CD8-positive, alpha-beta memory T cell (primary cell): ENCODE results near the gene UNC5B. TPM values are rescaled to one million over a fixed set of nuclear protein-coding genes. Genes with fewer than 3 reads are reported as not detected.

ENCODE experiments used
- CTCF ChIA-PET: fragments of 350-600 bp; sonication (Branson Sonifier 250); formaldehyde crosslinking; loops from one replicate; lab custom pipeline; 2021; ENCODE audit warnings: antibody characterized with exemption; lab: Charles Lee
- POLR2A ChIA-PET: fragments of 350-600 bp; sonication (Branson Sonifier 250); formaldehyde crosslinking; loops from one replicate; lab custom pipeline; 2021; ENCODE audit warnings: antibody characterized with exemption; lab: Charles Lee
- DNase-seq, 5 donors: peaks; one replicate each; pipeline versions ENCODE4 v3.0.0 to v3.0.0-alpha.2; 2020 to 2022; ENCODE audit warnings: mixed read lengths in 1 of 5
- H3K27ac ChIP-seq: one replicate; pipeline ENCODE4 v1.7.0; 2013; ENCODE audit warnings: low read depth, mild to moderate bottlenecking, low read length, moderate library complexity
- H3K27me3 ChIP-seq: 2 replicates; pipeline ENCODE4 v1.7.0; 2013; ENCODE audit warnings: low read length, mild to moderate bottlenecking; ENCODE audit not compliant: insufficient read depth, poor library complexity, severe bottlenecking
- H3K36me3 ChIP-seq: 2 replicates; pipeline ENCODE4 v1.7.0; 2013; ENCODE audit warnings: mild to moderate bottlenecking, low read length, moderate library complexity; ENCODE audit not compliant: insufficient read depth
- H3K4me1 ChIP-seq: 2 replicates; pipeline ENCODE4 v1.7.0; 2013; ENCODE audit warnings: mild to moderate bottlenecking, low read length, moderate library complexity; ENCODE audit not compliant: insufficient read depth
- H3K4me3 ChIP-seq: 2 replicates; pipeline ENCODE4 v1.7.0; 2013; ENCODE audit warnings: mild to moderate bottlenecking, low read length
- H3K9me3 ChIP-seq: 2 replicates; pipeline ENCODE4 v1.7.0; 2013; ENCODE audit warnings: mild to moderate bottlenecking, low read length
- H3K27ac Mint-ChIP-seq, 8 donors: one replicate each; pipeline ENCODE4 v1.8.0; 2020 to 2021; ENCODE audit warnings: mixed read lengths in 8 of 8, mild to moderate bottlenecking in 6 of 8, inconsistent platforms in 3 of 8, moderate library complexity in 3 of 8
- H3K27me3 Mint-ChIP-seq, 2 donors: one replicate each; pipeline ENCODE4 v1.8.0; 2020 to 2021; ENCODE audit warnings: mixed read lengths in 2 of 2, mild to moderate bottlenecking in 1 of 2, moderate library complexity in 1 of 2
- H3K36me3 Mint-ChIP-seq, 3 donors: one replicate each; pipeline ENCODE4 v1.8.0; 2020 to 2021; ENCODE audit warnings: mixed read lengths in 3 of 3, inconsistent platforms in 1 of 3, mild to moderate bottlenecking in 1 of 3
- H3K4me1 Mint-ChIP-seq, 3 donors: one replicate each; pipeline ENCODE4 v1.8.0; 2020 to 2021; ENCODE audit warnings: mixed read lengths in 3 of 3, inconsistent platforms in 1 of 3, mild to moderate bottlenecking in 1 of 3
- H3K4me3 Mint-ChIP-seq, 7 donors: one replicate each; pipeline ENCODE4 v1.8.0; 2020 to 2021; ENCODE audit warnings: mixed read lengths in 7 of 7, mild to moderate bottlenecking in 6 of 7, moderate library complexity in 4 of 7, inconsistent platforms in 2 of 7
- H3K9me3 Mint-ChIP-seq, 5 donors: one replicate each; pipeline ENCODE4 v1.8.0; 2020 to 2022; ENCODE audit warnings: mixed read lengths in 5 of 5, mild to moderate bottlenecking in 3 of 5, moderate library complexity in 2 of 5, inconsistent platforms in 1 of 5
- polyA plus RNA-seq: library from polyadenylated mRNA; unstranded; fragments of 300-500 nt; fragmentation: Illumina TruSeq; gene quantifications from one replicate; pipeline ENCODE4 v1.2.3, GENCODE V29; 2021
- total RNA-seq, 2 experiments: library from RNA; stranded (reverse); gene quantifications; one replicate each; pipeline ENCODE4 v1.2.3, GENCODE V29; 2021

Gene UNC5B
- total and polyA plus RNA-seq, 3 experiments from 2014 or later: 0.06 to 0.13 (median 0.11) TPM

DNA sequence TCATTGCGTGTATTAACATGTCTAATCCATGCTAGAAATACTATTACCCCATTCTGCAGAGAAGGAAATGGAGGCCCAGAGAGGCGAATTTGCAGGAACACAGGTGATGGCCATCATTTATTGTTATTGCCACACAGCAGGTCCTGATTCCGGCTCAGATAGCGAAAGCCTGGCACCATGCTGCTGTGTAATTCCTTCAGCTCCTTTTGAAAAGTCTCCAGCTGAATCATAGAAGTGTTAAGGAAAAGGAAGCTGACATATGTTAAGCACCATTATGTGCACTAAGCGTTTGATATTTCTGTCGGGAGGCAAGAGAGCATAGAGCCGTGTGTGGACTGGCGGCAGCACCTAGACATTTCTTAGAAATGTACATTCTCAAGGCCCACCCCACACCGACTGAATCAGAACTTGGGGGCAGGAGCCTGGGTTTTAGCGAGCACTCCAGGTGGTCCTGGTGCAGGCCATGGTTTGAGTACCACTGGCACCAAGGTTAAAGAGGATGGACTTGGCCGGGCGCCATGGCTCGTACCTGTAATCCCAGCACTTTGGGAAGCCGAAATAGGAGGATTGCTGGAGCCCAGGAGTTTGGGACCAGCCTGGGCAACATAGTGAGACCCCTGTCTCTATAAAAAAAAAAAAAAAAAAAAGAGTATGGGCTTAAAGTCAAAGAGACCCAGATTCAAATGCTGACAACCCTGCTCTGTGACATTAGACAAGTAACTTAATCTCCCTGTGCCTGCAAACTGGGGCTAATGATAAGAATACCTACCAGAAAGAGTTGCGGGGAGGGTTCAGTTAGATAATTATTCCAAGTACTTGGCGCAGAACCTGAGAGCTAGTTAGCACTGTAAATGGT lies 52.2 kb downstream of the UNC5B start:
- Mint-ChIP-seq H3K27me3 (no peaks in the 10 kb centered on the region), H3K4me3 (no peak overlapping the region), H3K27ac (no peak overlapping the region), H3K9me3 (no peaks in the 10 kb centered on the region), H3K36me3 (no peaks in the 10 kb centered on the region), H3K4me1 (no peaks in the 10 kb centered on the region)
- H3K4me3 ChIP-seq: no peak overlapping the region
- no peak for DNase-seq
- ChIA-PET CTCF (interaction anchor here (1.1 kb wide), 1 partner anchor 20 kb away, joined by 4 read pairs; no protein-coding TSS in a partner anchor), POLR2A (no interaction called here)
- no peak overlapping the region for H3K27ac ChIP-seq
- no peaks in the 10 kb centered on the region for H3K27me3 ChIP-seq
- no peaks in the 10 kb centered on the region for H3K4me1 ChIP-seq
- no peaks in the 10 kb centered on the region for H3K9me3 ChIP-seq
- H3K36me3 ChIP-seq: no peaks in the 10 kb centered on the region

DNA sequence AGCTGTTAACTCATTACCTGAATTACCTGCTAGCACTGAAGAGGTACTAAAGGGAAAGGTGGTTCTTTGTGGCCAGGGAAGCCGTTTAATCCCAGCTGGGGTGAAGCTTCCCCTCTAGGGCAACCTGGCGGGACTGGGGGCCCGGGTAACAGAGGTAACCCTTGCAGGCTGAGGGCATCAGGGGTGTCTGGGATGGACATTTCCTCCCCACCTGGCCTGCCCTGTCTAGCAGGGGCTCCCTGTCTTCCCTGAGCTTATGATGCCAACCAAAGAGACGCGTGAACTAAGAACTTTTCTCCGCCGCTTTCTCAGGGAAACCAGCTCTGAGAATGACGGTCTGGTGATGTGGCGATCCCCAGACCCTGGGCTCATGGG lies 52.8 kb downstream of the UNC5B start:
- Mint-ChIP-seq H3K27me3 (no peaks in the 10 kb centered on the region), H3K9me3 (no peaks in the 10 kb centered on the region), H3K4me3 (peak overlapping the region in 1 of 7 donors; percentile 13), H3K27ac (no peak overlapping the region), H3K36me3 (no peaks in the 10 kb centered on the region), H3K4me1 (no peaks in the 10 kb centered on the region)
- H3K9me3 ChIP-seq: no peaks in the 10 kb centered on the region
- H3K36me3 ChIP-seq: no peaks in the 10 kb centered on the region
- H3K27me3 ChIP-seq: no peaks in the 10 kb centered on the region
- H3K4me3 ChIP-seq: no peak overlapping the region
- H3K4me1 ChIP-seq: no peaks in the 10 kb centered on the region
- H3K27ac ChIP-seq: no peak overlapping the region
- ChIA-PET CTCF (interaction anchor here (1.1 kb wide), 1 partner anchor 20 kb away, joined by 4 read pairs; no protein-coding TSS in a partner anchor), POLR2A (no interaction called here)
- DNase-seq: no peak

DNA sequence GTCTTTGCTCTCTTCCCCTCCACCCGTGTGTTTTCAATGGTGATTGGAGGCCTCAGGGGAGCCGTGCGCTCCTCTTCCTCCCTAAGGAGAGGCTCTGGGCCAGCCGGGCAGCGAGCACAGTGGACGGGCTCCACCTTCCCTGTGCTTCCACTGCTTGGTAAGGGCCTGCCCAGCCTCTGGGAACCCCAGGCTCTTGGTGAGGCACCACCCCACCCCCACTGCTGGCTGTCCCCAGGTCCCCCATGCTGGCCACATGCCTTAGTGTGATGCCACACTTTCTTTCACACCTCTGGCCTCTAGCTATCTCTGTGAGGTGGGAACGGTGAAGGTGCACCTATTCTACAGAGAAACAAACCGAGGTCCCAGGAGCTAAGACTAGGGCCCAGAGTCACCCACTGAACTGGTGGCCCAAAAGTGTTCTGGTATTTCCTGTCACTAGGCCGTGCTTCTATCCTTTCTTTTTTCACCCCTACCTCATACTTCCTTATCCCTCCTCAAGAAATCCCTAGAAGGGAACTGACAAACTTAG lies 53.3 kb downstream of the UNC5B start:
- Mint-ChIP-seq H3K36me3 (no peaks in the 10 kb centered on the region), H3K9me3 (no peaks in the 10 kb centered on the region), H3K27ac (peak overlapping the region in 1 of 8 donors; percentile 72), H3K4me1 (no peaks in the 10 kb centered on the region), H3K4me3 (no peak overlapping the region), H3K27me3 (no peaks in the 10 kb centered on the region)
- ChIA-PET CTCF (interaction anchor here (1.1 kb wide), 1 partner anchor 19 kb away, joined by 4 read pairs; no protein-coding TSS in a partner anchor), POLR2A (no interaction called here)
- no peaks in the 10 kb centered on the region for H3K4me1 ChIP-seq
- H3K9me3 ChIP-seq: no peaks in the 10 kb centered on the region
- no peaks in the 10 kb centered on the region for H3K27me3 ChIP-seq
- H3K27ac ChIP-seq: no peak overlapping the region
- H3K4me3 ChIP-seq: no peak overlapping the region
- no peaks in the 10 kb centered on the region for H3K36me3 ChIP-seq
- DNase-seq: no peak

DNA sequence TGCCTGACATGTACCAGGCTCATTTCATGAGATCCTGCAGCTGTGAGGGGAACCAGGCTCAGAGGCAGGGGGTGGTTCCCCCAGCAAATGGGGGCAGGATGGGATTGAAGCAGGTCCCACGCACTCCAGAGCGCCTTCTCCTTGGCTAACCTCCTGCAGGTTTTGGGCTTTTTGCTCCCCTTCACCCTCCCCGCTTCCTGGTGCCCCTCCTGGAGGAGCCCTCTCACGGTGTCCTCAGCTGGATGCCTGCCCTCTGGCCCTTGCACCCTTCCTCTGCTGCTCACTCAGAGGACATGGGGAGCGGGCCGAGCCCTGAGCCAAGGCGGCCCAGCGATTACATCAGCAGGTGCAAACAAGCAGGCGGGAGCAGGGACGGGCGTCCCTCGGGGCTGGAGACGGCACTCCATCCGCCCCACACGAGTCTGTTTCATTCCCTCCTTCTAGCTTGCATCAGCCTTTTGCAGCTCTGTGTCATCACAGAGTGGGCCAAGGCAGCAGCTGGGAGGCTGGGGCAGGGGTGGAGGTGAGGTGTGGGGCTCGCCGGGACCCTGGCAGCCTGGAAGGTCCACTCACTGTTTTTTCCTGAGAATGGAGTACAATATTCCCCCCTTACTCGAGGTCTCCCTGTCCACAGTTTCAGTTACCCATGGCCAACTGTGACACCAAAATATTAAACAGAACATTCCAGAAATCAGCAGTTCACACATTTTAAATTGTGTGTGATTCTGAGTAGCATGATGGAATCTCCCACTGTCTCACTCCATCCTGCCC lies 54.0 kb downstream of the UNC5B start:
- no peaks in the 10 kb centered on the region for H3K27me3 ChIP-seq
- no peak for DNase-seq
- no peaks in the 10 kb centered on the region for H3K36me3 ChIP-seq
- Mint-ChIP-seq H3K36me3 (no peaks in the 10 kb centered on the region), H3K4me1 (no peaks in the 10 kb centered on the region), H3K27me3 (no peaks in the 10 kb centered on the region), H3K27ac (no peak overlapping the region), H3K4me3 (no peak overlapping the region), H3K9me3 (no peaks in the 10 kb centered on the region)
- H3K4me1 ChIP-seq: no peaks in the 10 kb centered on the region
- no peaks in the 10 kb centered on the region for H3K9me3 ChIP-seq
- no peak overlapping the region for H3K4me3 ChIP-seq
- ChIA-PET POLR2A (no interaction called here), CTCF (no interaction called here)
- H3K27ac ChIP-seq: no peak overlapping the region

DNA sequence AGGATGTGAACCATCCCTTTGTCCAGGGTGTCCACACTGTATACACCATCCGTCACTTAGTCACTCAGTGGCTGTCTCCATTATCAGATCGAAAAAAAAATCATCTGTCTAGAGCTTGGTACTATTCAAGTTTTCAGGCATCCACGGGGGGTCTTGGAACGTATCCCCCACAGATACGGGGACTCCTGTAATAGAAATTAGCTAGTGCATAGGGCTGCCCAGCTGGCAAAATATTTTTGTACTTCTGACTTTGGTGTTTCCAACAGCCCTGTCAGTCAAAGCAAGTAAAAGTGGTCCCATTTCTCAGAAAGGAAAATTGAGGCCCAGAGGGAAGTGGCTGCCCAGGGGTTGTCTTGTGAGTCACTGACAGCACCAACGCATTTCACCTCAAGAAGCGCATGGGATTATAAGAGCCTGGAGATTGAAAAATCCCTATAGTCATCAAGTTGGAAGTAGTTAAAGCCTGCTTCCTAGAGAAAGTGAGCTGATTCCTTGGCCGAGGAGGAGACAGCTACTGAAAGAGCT lies 54.6 kb downstream of the UNC5B start:
- no peak for DNase-seq
- no peak overlapping the region for H3K27ac Mint-ChIP-seq
- Histone ChIP-seq H3K9me3 (no peaks in the 10 kb centered on the region), H3K27me3 (no peaks in the 10 kb centered on the region), H3K27ac (no peak overlapping the region), H3K4me3 (no peak overlapping the region), H3K36me3 (no peaks in the 10 kb centered on the region), H3K4me1 (no peaks in the 10 kb centered on the region)
- H3K27me3 Mint-ChIP-seq: no peaks in the 10 kb centered on the region
- POLR2A ChIA-PET: no interaction called here
- H3K4me3 Mint-ChIP-seq: no peak overlapping the region
- no peaks in the 10 kb centered on the region for H3K4me1 Mint-ChIP-seq
- no peaks in the 10 kb centered on the region for H3K9me3 Mint-ChIP-seq
- CTCF ChIA-PET: no interaction called here
- H3K36me3 Mint-ChIP-seq: no peaks in the 10 kb centered on the region

DNA sequence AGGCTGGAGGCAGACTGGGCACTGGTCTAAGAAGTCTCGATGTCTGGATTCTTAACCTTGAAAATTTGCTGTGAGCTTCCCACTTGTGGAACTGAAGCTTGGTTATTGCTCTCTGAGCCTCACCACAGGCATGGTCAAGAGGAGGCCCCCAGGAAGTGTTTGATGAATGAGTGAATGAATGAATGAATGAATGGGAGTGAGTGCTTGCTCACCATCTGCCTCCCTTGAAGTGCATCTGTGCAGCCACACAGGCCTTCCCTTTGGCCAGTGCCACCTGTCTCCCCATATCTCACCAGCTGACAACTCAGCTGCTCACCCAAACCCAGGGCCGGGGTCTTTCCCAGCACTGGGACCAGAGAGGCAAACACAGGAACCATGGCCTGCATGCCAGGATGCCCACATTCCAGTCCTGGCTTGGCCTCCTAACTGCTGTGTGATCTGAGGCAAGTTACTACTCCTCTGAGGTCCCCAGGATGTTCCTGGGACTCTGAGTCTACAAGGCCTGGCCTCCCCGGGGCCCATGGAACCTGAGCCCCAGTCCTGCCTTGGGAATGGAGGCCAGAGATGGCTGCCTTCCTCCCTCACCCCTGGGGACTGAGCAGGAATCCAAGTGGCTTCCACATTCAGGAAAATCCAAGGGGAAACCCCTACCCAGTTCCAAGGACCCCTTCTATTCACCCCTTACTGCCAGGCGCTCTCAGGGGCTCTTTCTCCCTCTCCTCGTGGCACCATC lies 55.3 kb downstream of the UNC5B start:
- no peaks in the 10 kb centered on the region for H3K9me3 ChIP-seq
- H3K9me3 Mint-ChIP-seq: no peaks in the 10 kb centered on the region
- no peaks in the 10 kb centered on the region for H3K4me1 ChIP-seq
- H3K4me3 ChIP-seq: no peak overlapping the region
- DNase-seq: no peak
- H3K27ac ChIP-seq: no peak overlapping the region
- no peaks in the 10 kb centered on the region for H3K36me3 ChIP-seq
- no peak overlapping the region for H3K4me3 Mint-ChIP-seq
- no peak overlapping the region for H3K27ac Mint-ChIP-seq
- no peaks in the 10 kb centered on the region for H3K4me1 Mint-ChIP-seq
- ChIA-PET CTCF (no interaction called here), POLR2A (no interaction called here)
- peaks cover 0 to 2% of the 10 kb centered on the region in 2 donors for H3K27me3 Mint-ChIP-seq
- no peaks in the 10 kb centered on the region for H3K36me3 Mint-ChIP-seq
- no peaks in the 10 kb centered on the region for H3K27me3 ChIP-seq

DNA sequence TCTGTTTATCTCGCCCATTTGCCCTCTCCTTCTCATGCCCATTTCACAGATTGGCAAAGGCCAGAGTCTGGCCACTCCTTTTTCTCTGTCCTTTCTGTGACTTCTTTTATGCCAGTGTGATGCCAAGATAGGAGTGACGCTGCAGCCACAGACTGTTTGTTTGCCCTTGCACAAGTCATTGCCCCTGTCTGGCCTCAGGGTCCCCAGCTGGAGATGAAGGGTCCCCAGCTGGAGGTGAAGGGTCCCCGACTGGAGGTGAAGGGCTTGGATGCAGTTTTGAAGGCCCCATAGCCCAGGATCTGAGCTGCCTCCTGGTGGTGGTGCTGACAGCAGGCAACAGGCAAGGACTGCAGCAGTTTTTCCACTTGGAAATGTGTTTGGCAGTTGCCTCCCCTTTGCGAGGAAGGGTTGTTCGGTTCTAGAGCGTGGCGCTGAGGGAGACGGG lies 55.9 kb downstream of the UNC5B start:
- Mint-ChIP-seq H3K4me3 (no peak overlapping the region), H3K4me1 (no peaks in the 10 kb centered on the region), H3K27me3 (peaks cover 0 to 2% of the 10 kb centered on the region in 2 donors), H3K9me3 (no peaks in the 10 kb centered on the region), H3K36me3 (no peaks in the 10 kb centered on the region), H3K27ac (no peak overlapping the region)
- H3K27me3 ChIP-seq: no peaks in the 10 kb centered on the region
- POLR2A ChIA-PET: no interaction called here
- H3K27ac ChIP-seq: no peak overlapping the region
- H3K4me1 ChIP-seq: no peaks in the 10 kb centered on the region
- no peak overlapping the region for H3K4me3 ChIP-seq
- no peaks in the 10 kb centered on the region for H3K9me3 ChIP-seq
- DNase-seq: no peak
- no peaks in the 10 kb centered on the region for H3K36me3 ChIP-seq
- CTCF ChIA-PET: no interaction called here
